RWPE2 (cell line): Measurements from ENCODE around the gene ARHGEF3.
A peak's percentile ranks its signal among the peaks of the same experiment; 100 is the strongest.

Experiments
- ATAC-seq: fragments of 200-7000 bp; cut with Tn5 transposase; 3 replicates; pipeline ENCODE4 v1.9.1; 2021; ENCODE audit warnings: low read depth
- DNase-seq: peaks from one replicate; pipeline ENCODE4 v3.0.0-alpha.2; 2020; ENCODE audit warnings: low spot score
- H3K27ac ChIP-seq: fragments of 450-650 bp; 2 replicates; pipeline ENCODE4 v1.5.1; 2017; ENCODE audit warnings: mild to moderate bottlenecking; ENCODE audit not compliant: poor library complexity, severe bottlenecking
- H3K27me3 ChIP-seq: fragments of 250-450 bp; sonication (Bioruptor Pico); 2 replicates; pipeline ENCODE4 v1.5.1; 2021; ENCODE audit warnings: mild to moderate bottlenecking, moderate library complexity; ENCODE audit not compliant: insufficient read depth, poor library complexity, severe bottlenecking
- H3K36me3 ChIP-seq: fragments of 250-450 bp; sonication (Bioruptor Pico); 2 replicates; pipeline ENCODE4 v1.5.1; 2020; ENCODE audit warnings: low read depth, mild to moderate bottlenecking, moderate library complexity
- H3K4me1 ChIP-seq: fragments of 250-450 bp; sonication (Bioruptor Pico); 2 replicates; pipeline ENCODE4 v1.5.1; 2021; ENCODE audit warnings: mild to moderate bottlenecking, moderate library complexity; ENCODE audit not compliant: insufficient read depth, poor library complexity, severe bottlenecking
- H3K4me3 ChIP-seq: fragments of 250-450 bp; sonication (Bioruptor Pico); 2 replicates; pipeline ENCODE4 v1.5.1; 2021; ENCODE audit warnings: mild to moderate bottlenecking, moderate library complexity; ENCODE audit not compliant: severe bottlenecking
- H3K9me3 ChIP-seq: fragments of 250-450 bp; sonication (Bioruptor Pico); 2 replicates; pipeline ENCODE4 v1.5.1; 2021; ENCODE audit warnings: mild to moderate bottlenecking, moderate library complexity; ENCODE audit not compliant: severe bottlenecking
- CTCF ChIP-seq: fragments of 450-650 bp; IDR thresholded peaks from one replicate; pipeline ENCODE4 v1.5.1; 2017; ENCODE audit warnings: mild to moderate bottlenecking, moderate library complexity; ENCODE audit not compliant: poor library complexity, severe bottlenecking

Gene ARHGEF3

GRCh38 chr3:56801662-56802377 lies at the start of gene ARHGEF3:
Gene ARHGEF3 (minus strand): TSS chr3:56801949. CDS start chr3:56801798, 151 bp downstream.
- DNase-seq (peak; percentile 78), ATAC-seq (peak; percentile 84)
- Histone ChIP-seq H3K27ac (peak within 1 kb of the TSS; percentile 36), H3K27me3 (no peaks in the 10 kb centered on the region), H3K4me3 (peak within 1 kb of the TSS; percentile 58), H3K4me1 (peaks cover 20% of the 10 kb centered on the region), H3K36me3 (no peaks in the 10 kb centered on the region), H3K9me3 (no peaks in the 10 kb centered on the region)
- TF ChIP-seq CTCF = peak; percentile 85

- Histone ChIP-seq H3K4me3 (no peak overlapping the region), H3K4me1 (peaks cover 20% of the 10 kb centered on the region), H3K27ac (no peak overlapping the region), H3K9me3 (no peaks in the 10 kb centered on the region), H3K36me3 (no peaks in the 10 kb centered on the region), H3K27me3 (no peaks in the 10 kb centered on the region)
- no peak for TF ChIP-seq CTCF
- DNase-seq = no peak
- no peak for ATAC-seq
These were observed 47.9 kb upstream of the ARHGEF3 start for GRCh38 chr3:56849698-56850097.

- Histone ChIP-seq H3K4me3 (no peak overlapping the region), H3K27me3 (no peaks in the 10 kb centered on the region), H3K36me3 (no peaks in the 10 kb centered on the region), H3K4me1 (peaks cover 8% of the 10 kb centered on the region), H3K27ac (peak overlapping the region; percentile 28), H3K9me3 (no peaks in the 10 kb centered on the region)
- peak; percentile 51; the same call in 1 of the 3 replicates for ATAC-seq
- DNase-seq = no peak
- TF ChIP-seq CTCF = no peak
These were observed 43.8 kb upstream of the ARHGEF3 start for GRCh38 chr3:56845505-56845904.

GRCh38 chr3:56844536-56844935 lies 42.8 kb upstream of the ARHGEF3 start:
- Histone ChIP-seq H3K27ac (peak overlapping the region; percentile 28), H3K4me3 (no peak overlapping the region), H3K36me3 (no peaks in the 10 kb centered on the region), H3K4me1 (peaks cover 18% of the 10 kb centered on the region), H3K27me3 (no peaks in the 10 kb centered on the region), H3K9me3 (no peaks in the 10 kb centered on the region)
- TF ChIP-seq CTCF = no peak
- ATAC-seq = no peak
- no peak for DNase-seq
